ENCODE results near the gene ABTB2.

DNA sequence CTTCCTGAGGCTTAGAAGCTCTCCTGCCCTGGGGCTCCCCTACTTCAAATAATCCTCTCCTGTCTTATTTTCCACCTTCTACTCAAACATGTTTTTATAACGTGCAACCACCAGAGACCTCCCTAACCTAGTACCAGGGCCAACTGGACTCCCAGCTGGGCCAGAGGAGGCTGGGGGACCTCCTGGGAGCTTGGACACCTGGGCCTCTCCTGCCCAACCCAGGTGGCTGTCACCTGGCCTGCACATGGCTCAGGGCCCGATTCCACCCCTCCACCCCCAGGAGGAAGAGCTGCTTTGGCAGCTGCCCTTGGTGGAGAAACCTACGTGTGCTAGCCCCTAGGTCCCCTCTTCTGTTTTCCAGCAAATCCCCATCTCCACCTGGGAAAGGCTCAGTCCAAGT, 105.2 kb downstream of the ABTB2 start:
- TF ChIP-seq, protein P1, sequence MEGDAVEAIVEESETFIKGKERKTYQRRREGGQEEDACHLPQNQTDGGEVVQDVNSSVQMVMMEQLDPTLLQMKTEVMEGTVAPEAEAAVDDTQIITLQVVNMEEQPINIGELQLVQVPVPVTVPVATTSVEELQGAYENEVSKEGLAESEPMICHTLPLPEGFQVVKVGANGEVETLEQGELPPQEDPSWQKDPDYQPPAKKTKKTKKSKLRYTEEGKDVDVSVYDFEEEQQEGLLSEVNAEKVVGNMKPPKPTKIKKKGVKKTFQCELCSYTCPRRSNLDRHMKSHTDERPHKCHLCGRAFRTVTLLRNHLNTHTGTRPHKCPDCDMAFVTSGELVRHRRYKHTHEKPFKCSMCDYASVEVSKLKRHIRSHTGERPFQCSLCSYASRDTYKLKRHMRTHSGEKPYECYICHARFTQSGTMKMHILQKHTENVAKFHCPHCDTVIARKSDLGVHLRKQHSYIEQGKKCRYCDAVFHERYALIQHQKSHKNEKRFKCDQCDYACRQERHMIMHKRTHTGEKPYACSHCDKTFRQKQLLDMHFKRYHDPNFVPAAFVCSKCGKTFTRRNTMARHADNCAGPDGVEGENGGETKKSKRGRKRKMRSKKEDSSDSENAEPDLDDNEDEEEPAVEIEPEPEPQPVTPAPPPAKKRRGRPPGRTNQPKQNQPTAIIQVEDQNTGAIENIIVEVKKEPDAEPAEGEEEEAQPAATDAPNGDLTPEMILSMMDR (IDR thresholded peaks at IDR 0.05; ENCODE audit: control extremely low read depth in 1 of 3, insufficient read depth in 1 of 3, low read depth in 1 of 3, low read length in 3 of 3): no peak
- TF ChIP-seq, protein P2, sequence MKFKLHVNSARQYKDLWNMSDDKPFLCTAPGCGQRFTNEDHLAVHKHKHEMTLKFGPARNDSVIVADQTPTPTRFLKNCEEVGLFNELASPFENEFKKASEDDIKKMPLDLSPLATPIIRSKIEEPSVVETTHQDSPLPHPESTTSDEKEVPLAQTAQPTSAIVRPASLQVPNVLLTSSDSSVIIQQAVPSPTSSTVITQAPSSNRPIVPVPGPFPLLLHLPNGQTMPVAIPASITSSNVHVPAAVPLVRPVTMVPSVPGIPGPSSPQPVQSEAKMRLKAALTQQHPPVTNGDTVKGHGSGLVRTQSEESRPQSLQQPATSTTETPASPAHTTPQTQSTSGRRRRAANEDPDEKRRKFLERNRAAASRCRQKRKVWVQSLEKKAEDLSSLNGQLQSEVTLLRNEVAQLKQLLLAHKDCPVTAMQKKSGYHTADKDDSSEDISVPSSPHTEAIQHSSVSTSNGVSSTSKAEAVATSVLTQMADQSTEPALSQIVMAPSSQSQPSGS (IDR thresholded peaks at IDR 0.05; ENCODE audit: low read length): no peak
- TF ChIP-seq RFX5 (IDR thresholded peaks at IDR 0.05; ENCODE audit: borderline replicate concordance, low read depth, low read length): no peak
- TF ChIP-seq POLR2AphosphoS5 (IDR thresholded peaks at IDR 0.05; ENCODE audit: low read depth, low read length): no peak
- no peak for TF ChIP-seq JUND (IDR thresholded peaks at IDR 0.05; ENCODE audit: low read length)
- TF ChIP-seq JUN (IDR thresholded peaks at IDR 0.05; ENCODE audit: low read depth, low read length): no peak
- no peak for TF ChIP-seq TAF1 (IDR thresholded peaks at IDR 0.05; ENCODE audit: low read depth, low read length)
- TF ChIP-seq YY1 (IDR thresholded peaks at IDR 0.05; ENCODE audit: low read depth, low read length): no peak
- TF ChIP-seq EZH2 (IDR thresholded peaks at IDR 0.05; ENCODE audit: low read depth, low read length, severe bottlenecking): no peak
- no peak for TF ChIP-seq SP4 (IDR thresholded peaks at IDR 0.05; ENCODE audit: low read length)
- no peak for TF ChIP-seq TBP (IDR thresholded peaks at IDR 0.05; ENCODE audit: low read depth, low read length)
